H9 (cell line): Measurements from ENCODE around the gene ARHGEF5. TPM values are rescaled to one million over a fixed set of nuclear protein-coding genes. Genes with fewer than 3 reads are reported as not detected.
"Not testable (repeated sequence)": the region's sequence is repeated elsewhere in the genome, so short reads cannot be mapped to it uniquely, and the experiment has no call there.

Source experiments
- DNase-seq: peaks from one replicate; pipeline ENCODE4 v3.0.0-alpha.2; 2017
- H2AFZ ChIP-seq: one replicate; pipeline ENCODE4 v1.6.1; 2013; ENCODE audit warnings: mild to moderate bottlenecking, low read length, control low read depth, moderate library complexity
- H2AK5ac ChIP-seq: 2 replicates; pipeline ENCODE4 v1.6.1; 2013; ENCODE audit warnings: low read length, control low read depth, mixed read lengths; ENCODE audit not compliant: insufficient read length
- H2BK120ac ChIP-seq: one replicate; pipeline ENCODE4 v1.6.1; 2013; ENCODE audit warnings: low read depth, mild to moderate bottlenecking, low read length, control low read depth, inconsistent platforms; ENCODE audit not compliant: poor library complexity, severe bottlenecking
- H2BK12ac ChIP-seq: 2 replicates; pipeline ENCODE4 v1.6.1; 2013; ENCODE audit warnings: low read length, control low read depth, mixed read lengths, low read depth; ENCODE audit not compliant: insufficient read length
- H2BK15ac ChIP-seq: 2 replicates; pipeline ENCODE4 v1.6.1; 2013; ENCODE audit warnings: low read depth, low read length, control low read depth
- H2BK20ac ChIP-seq: one replicate; pipeline ENCODE4 v1.6.1; 2013; ENCODE audit warnings: low read depth, mild to moderate bottlenecking, low read length, control low read depth, inconsistent platforms; ENCODE audit not compliant: poor library complexity, severe bottlenecking
- H2BK5ac ChIP-seq: 2 replicates; pipeline ENCODE4 v1.6.1; 2013; ENCODE audit warnings: low read length, control low read depth, mixed read lengths; ENCODE audit not compliant: insufficient read length
- H3K14ac ChIP-seq: 2 replicates; pipeline ENCODE4 v1.6.1; 2013; ENCODE audit warnings: low read length, control low read depth; ENCODE audit not compliant: insufficient read depth
- H3K18ac ChIP-seq: 2 replicates; pipeline ENCODE4 v1.6.1; 2013; ENCODE audit warnings: low read depth, mild to moderate bottlenecking, mixed read lengths, low read length, control low read depth; ENCODE audit not compliant: insufficient read length
- H3K23ac ChIP-seq: 2 replicates; pipeline ENCODE4 v1.6.1; 2013; ENCODE audit warnings: low read length, control low read depth, mixed read lengths, low read depth; ENCODE audit not compliant: insufficient read length
- H3K23me2 ChIP-seq: 2 replicates; pipeline ENCODE4 v1.6.1; 2013; ENCODE audit warnings: low read depth, mild to moderate bottlenecking, mixed read lengths, low read length, control low read depth; ENCODE audit not compliant: insufficient read length, poor library complexity, severe bottlenecking
- H3K27ac ChIP-seq: 2 replicates; pipeline ENCODE4 v1.5.1; 2013; ENCODE audit warnings: low read length, control low read depth, mixed read lengths, low read depth; ENCODE audit not compliant: insufficient read length
- H3K27me3 ChIP-seq: 2 replicates; pipeline ENCODE4 v1.6.1; 2013; ENCODE audit warnings: low read length, control low read depth, inconsistent platforms; ENCODE audit not compliant: insufficient read depth
- H3K4ac ChIP-seq: 2 replicates; pipeline ENCODE4 v1.6.1; 2013; ENCODE audit warnings: low read depth, mild to moderate bottlenecking, control low read depth, inconsistent platforms, low read length, moderate library complexity
- H3K4me1 ChIP-seq: 2 replicates; pipeline ENCODE4 v1.6.1; 2013; ENCODE audit warnings: low read length, control low read depth, inconsistent platforms; ENCODE audit not compliant: insufficient read depth
- H3K4me2 ChIP-seq: 2 replicates; pipeline ENCODE4 v1.6.1; 2013; ENCODE audit warnings: low read length, control low read depth, mixed read lengths; ENCODE audit not compliant: insufficient read length, insufficient read depth
- H3K56ac ChIP-seq: 2 replicates; pipeline ENCODE4 v1.6.1; 2013; ENCODE audit warnings: low read depth, mild to moderate bottlenecking, mixed read lengths, low read length, control low read depth; ENCODE audit not compliant: insufficient read length
- H3K79me1 ChIP-seq: 2 replicates; pipeline ENCODE4 v1.6.1; 2013; ENCODE audit warnings: low read depth, mild to moderate bottlenecking, moderate library complexity, low read length, control low read depth, inconsistent platforms; ENCODE audit not compliant: insufficient read depth, poor library complexity, severe bottlenecking
- H3K79me2 ChIP-seq: 2 replicates; pipeline ENCODE4 v1.6.1; 2013; ENCODE audit warnings: low read length, control low read depth, inconsistent platforms; ENCODE audit not compliant: insufficient read depth
- H3K9ac ChIP-seq: 2 replicates; pipeline ENCODE4 v1.6.1; 2013; ENCODE audit warnings: low read length, control low read depth, mixed read lengths; ENCODE audit not compliant: insufficient read length; ENCODE audit errors: extremely low read depth
- H3K9me3 ChIP-seq: one replicate; pipeline ENCODE4 v1.6.1; 2013; ENCODE audit warnings: low read depth, low read length, inconsistent platforms; ENCODE audit not compliant: control insufficient read depth
- H3T11ph ChIP-seq: one replicate; pipeline ENCODE4 v1.6.1; 2013; ENCODE audit warnings: mild to moderate bottlenecking, low read length, control low read depth, inconsistent platforms
- H4K20me1 ChIP-seq: one replicate; pipeline ENCODE4 v1.6.1; 2013; ENCODE audit not compliant: control insufficient read depth, insufficient read length, insufficient read depth
- H4K5ac ChIP-seq: 2 replicates; pipeline ENCODE4 v1.6.1; 2013; ENCODE audit warnings: low read depth, mild to moderate bottlenecking, mixed read lengths, low read length, control low read depth; ENCODE audit not compliant: insufficient read length
- H4K8ac ChIP-seq: replicated peaks from 2 replicates; pipeline ENCODE4 v1.6.1; 2013; ENCODE audit warnings: low read length, control low read depth, mixed read lengths, low read depth; ENCODE audit not compliant: insufficient read length
- H4K91ac ChIP-seq: 2 replicates; pipeline ENCODE4 v1.6.1; 2013; ENCODE audit warnings: low read depth, mild to moderate bottlenecking, moderate library complexity, mixed read lengths, low read length, control low read depth; ENCODE audit not compliant: insufficient read length
- H3K27ac Mint-ChIP-seq, 3 experiments: 2 replicates in 2 of 3; 3 replicates in 1 of 3; pipeline ENCODE4 v1.8.0; 2020 to 2021; ENCODE audit warnings: mixed read lengths in 3 of 3, mild to moderate bottlenecking in 1 of 3, moderate library complexity in 1 of 3
- H3K27me3 Mint-ChIP-seq: 2 replicates; pipeline ENCODE4 v1.8.0; 2021; ENCODE audit warnings: low read depth, mild to moderate bottlenecking, moderate library complexity, mixed read lengths
- H3K36me3 Mint-ChIP-seq, 3 experiments: 2 replicates in 2 of 3; 3 replicates in 1 of 3; pipeline ENCODE4 v1.8.0; 2020 to 2021; ENCODE audit warnings: low read depth in 3 of 3, mixed read lengths in 3 of 3; ENCODE audit not compliant: insufficient read depth in 1 of 3
- H3K4me1 Mint-ChIP-seq, 2 experiments: 2 replicates each; pipeline ENCODE4 v1.8.0; 2020; ENCODE audit warnings: mixed read lengths in 2 of 2
- H3K4me3 Mint-ChIP-seq, 2 experiments: 2 replicates in 1 of 2; 3 replicates in 1 of 2; pipeline ENCODE4 v1.8.0; 2020 to 2021; ENCODE audit warnings: mild to moderate bottlenecking in 2 of 2, mixed read lengths in 2 of 2, moderate library complexity in 1 of 2
- H3K9me3 Mint-ChIP-seq, 2 experiments: 2 replicates in 1 of 2; 3 replicates in 1 of 2; pipeline ENCODE4 v1.8.0; 2020; ENCODE audit warnings: mild to moderate bottlenecking in 2 of 2, mixed read lengths in 2 of 2, moderate library complexity in 1 of 2
- WGBS: extraction: QIAGEN DNeasy Blood & Tissue Kit; methylation state at CpG from one replicate; pipeline ENCODE4 v1.1.7; 2013; ENCODE audit warnings: missing lambda C conversion rate, low lambda C conversion rate, mixed read lengths; ENCODE audit not compliant: insufficient read length; ENCODE audit errors: extremely low coverage; 5-methylcytosine and 5-hydroxymethylcytosine counted together
- total RNA-seq: library from RNA; stranded (reverse); gene quantifications from 2 replicates; pipeline ENCODE4 v1.2.1, GENCODE V29; 2021

The ARHGEF5 gene
- total RNA-seq, 1 experiment from 2014 or later, result 33.9 TPM

DNA sequence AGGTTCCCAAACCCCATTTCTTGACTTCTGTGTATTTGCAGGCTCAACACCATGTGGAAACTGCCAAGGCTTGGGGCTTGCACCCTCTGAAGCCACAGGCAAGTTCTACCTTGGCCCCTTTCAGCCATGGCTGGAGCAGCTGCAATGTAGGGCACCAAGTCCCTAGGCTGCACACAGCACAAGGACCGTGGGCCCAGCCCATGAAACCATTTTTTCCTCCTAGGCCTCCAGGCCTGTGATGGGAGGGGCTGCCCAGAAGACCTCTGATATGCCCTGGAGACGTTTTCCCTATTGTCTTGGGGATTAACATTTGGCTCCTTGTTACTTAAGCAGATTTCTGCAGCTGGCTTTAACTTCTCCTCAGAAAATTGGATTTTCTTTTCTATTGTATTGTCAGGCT, 72.3 kb downstream of the ARHGEF5 start:
- H2BK15ac ChIP-seq, H2AFZ ChIP-seq, H3K27me3 Mint-ChIP-seq, H2BK120ac ChIP-seq, DNase-seq, H3K56ac ChIP-seq, H2BK12ac ChIP-seq, H3K4me1 Mint-ChIP-seq, H4K20me1 ChIP-seq, H3K27me3 ChIP-seq, H3T11ph ChIP-seq, H2AK5ac ChIP-seq, H2BK20ac ChIP-seq, H4K5ac ChIP-seq, H2BK5ac ChIP-seq, H3K9ac ChIP-seq, H3K14ac ChIP-seq, H3K23me2 ChIP-seq, H3K4me3 Mint-ChIP-seq, H3K18ac ChIP-seq, H3K27ac Mint-ChIP-seq, H3K23ac ChIP-seq, H3K79me1 ChIP-seq, H4K8ac ChIP-seq, H3K4me2 ChIP-seq, H3K27ac ChIP-seq, H3K79me2 ChIP-seq, H4K91ac ChIP-seq, H3K4ac ChIP-seq, H3K4me1 ChIP-seq: not testable (repeated sequence)
- WGBS, result no CpG with 5 or more reads among the region's 2 CpGs
- peaks cover 23 to 53% (median 38%) of the 10 kb centered on the region in 3 experiments for H3K36me3 Mint-ChIP-seq
- peaks cover 54 to 55% of the 10 kb centered on the region in 2 experiments for H3K9me3 Mint-ChIP-seq
- peaks cover 22% of the 10 kb centered on the region for H3K9me3 ChIP-seq
